Astrocyte (in vitro differentiated cells and primary cell): ENCODE results near the gene NOPCHAP1. TPM values are rescaled to one million over a fixed set of nuclear protein-coding genes. Genes with fewer than 3 reads are reported as not detected.

Experiments used
- DNase-seq: peaks from one replicate; pipeline ENCODE4 v3.0.0-alpha.2; 2010; ENCODE audit warnings: low read depth
- FAIRE-seq: peaks from 2 replicates; lab custom pipeline; 2011; peaks lifted over from hg19 to GRCh38; lab: Jason Lieb, UNC
- H2AFZ ChIP-seq: 2 replicates; pipeline ENCODE4 v1.6.0; 2012; ENCODE audit warnings: low read depth, low read length, inconsistent platforms
- H3K27ac ChIP-seq: 2 replicates; pipeline ENCODE4 v1.5.1; 2011; ENCODE audit warnings: low read depth, low read length, inconsistent platforms
- H3K27me3 ChIP-seq: 2 replicates; pipeline ENCODE4 v1.6.0; 2011; ENCODE audit warnings: low read length, inconsistent platforms; ENCODE audit not compliant: insufficient read depth
- H3K36me3 ChIP-seq: 2 replicates; pipeline ENCODE4 v1.5.1; 2011; ENCODE audit warnings: low read length, inconsistent platforms; ENCODE audit not compliant: insufficient read depth
- H3K4me1 ChIP-seq: 2 replicates; pipeline ENCODE4 v1.5.1; 2011; ENCODE audit warnings: low read length, inconsistent platforms; ENCODE audit not compliant: insufficient read depth
- H3K4me2 ChIP-seq: 2 replicates; pipeline ENCODE4 v1.6.0; 2012; ENCODE audit warnings: low read length, inconsistent platforms
- H3K4me3 ChIP-seq: 2 replicates; pipeline ENCODE4 v1.5.1; 2011; ENCODE audit warnings: low read depth, mild to moderate bottlenecking, low read length, inconsistent platforms; ENCODE audit not compliant: insufficient read depth
- H3K79me2 ChIP-seq: 2 replicates; pipeline ENCODE4 v1.6.0; 2012; ENCODE audit warnings: mild to moderate bottlenecking, low read length, inconsistent platforms; ENCODE audit not compliant: insufficient read depth
- H3K9ac ChIP-seq: 2 replicates; pipeline ENCODE4 v1.6.0; 2012; ENCODE audit warnings: mild to moderate bottlenecking, low read length, inconsistent platforms
- H3K9me3 ChIP-seq: 2 replicates; pipeline ENCODE4 v1.5.1; 2012; ENCODE audit warnings: low read depth, mild to moderate bottlenecking, low read length, inconsistent platforms; ENCODE audit not compliant: insufficient read depth
- H4K20me1 ChIP-seq: 2 replicates; pipeline ENCODE4 v1.6.0; 2012; ENCODE audit warnings: low read length, inconsistent platforms; ENCODE audit not compliant: insufficient read depth
- H3K27ac Mint-ChIP-seq: one replicate; pipeline ENCODE4 v1.8.0; 2021; ENCODE audit warnings: mild to moderate bottlenecking, mixed read lengths; ENCODE audit not compliant: unreplicated experiment
- H3K27me3 Mint-ChIP-seq: one replicate; pipeline ENCODE4 v1.8.0; 2021; ENCODE audit warnings: low read depth, mixed read lengths; ENCODE audit not compliant: unreplicated experiment
- H3K36me3 Mint-ChIP-seq: one replicate; pipeline ENCODE4 v1.8.0; 2021; ENCODE audit warnings: low read depth, mixed read lengths; ENCODE audit not compliant: unreplicated experiment
- H3K4me1 Mint-ChIP-seq: one replicate; pipeline ENCODE4 v1.8.0; 2021; ENCODE audit warnings: low read depth, mixed read lengths; ENCODE audit not compliant: unreplicated experiment
- H3K4me3 Mint-ChIP-seq: one replicate; pipeline ENCODE4 v1.8.0; 2021; ENCODE audit warnings: mild to moderate bottlenecking, moderate library complexity, mixed read lengths; ENCODE audit not compliant: unreplicated experiment
- H3K9me3 Mint-ChIP-seq: one replicate; pipeline ENCODE4 v1.8.0; 2021; ENCODE audit warnings: mild to moderate bottlenecking, mixed read lengths; ENCODE audit not compliant: unreplicated experiment
- EZH2 ChIP-seq: IDR thresholded peaks from 2 replicates; pipeline ENCODE4 v1.6.1; 2012; ENCODE audit warnings: mild to moderate bottlenecking, low read length, inconsistent platforms; ENCODE audit not compliant: insufficient read depth
- total RNA-seq: library from RNA; stranded (reverse); gene quantifications from 2 replicates; pipeline ENCODE4 v1.2.1, GENCODE V29; 2021
- TF ChIP-seq, protein P1 (sequence below): IDR thresholded peaks from 2 replicates; pipeline ENCODE4 v1.5.1; 2011; ENCODE audit warnings: low read depth, mild to moderate bottlenecking, inconsistent platforms, low read length, moderate library complexity; ENCODE audit not compliant: insufficient read depth

Gene NOPCHAP1
- total RNA-seq, 1 donor from 2014 or later, result 26.8 TPM

DNA sequence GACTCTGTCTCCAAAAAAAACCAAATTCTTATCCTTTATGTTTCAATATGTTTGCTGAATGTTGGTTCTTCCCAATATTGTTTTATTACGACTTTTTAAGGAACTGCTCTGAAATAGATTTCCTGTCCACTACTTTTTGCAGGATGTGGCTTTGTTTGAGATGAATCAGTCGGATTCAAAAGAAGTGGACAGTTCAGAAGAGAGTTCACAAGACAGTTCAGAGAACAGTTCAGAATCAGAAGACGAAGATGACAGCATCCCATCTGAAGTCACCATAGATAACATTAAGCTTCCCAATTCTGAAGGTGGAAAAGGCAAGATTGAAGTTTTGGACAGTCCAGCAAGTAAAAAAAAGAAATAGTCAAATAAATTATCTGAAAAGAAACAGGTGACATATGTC, 8.2 kb downstream of the NOPCHAP1 start:
- Mint-ChIP-seq H3K27ac (no peak overlapping the region), H3K4me3 (no peak overlapping the region), H3K27me3 (no peaks in the 10 kb centered on the region), H3K36me3 (peaks cover 33% of the 10 kb centered on the region), H3K4me1 (peaks cover 3% of the 10 kb centered on the region), H3K9me3 (no peaks in the 10 kb centered on the region)
- Histone ChIP-seq H3K27me3 (no peaks in the 10 kb centered on the region), H3K4me2 (no peak overlapping the region), H2AFZ (no peak overlapping the region), H3K79me2 (peaks cover 12% of the 10 kb centered on the region), H3K4me3 (no peak overlapping the region), H3K9me3 (no peaks in the 10 kb centered on the region), H3K4me1 (no peaks in the 10 kb centered on the region), H3K9ac (no peak overlapping the region), H3K36me3 (peaks cover 18% of the 10 kb centered on the region), H4K20me1 (peaks cover 15% of the 10 kb centered on the region), H3K27ac (no peak overlapping the region)
- TF ChIP-seq, protein P1, sequence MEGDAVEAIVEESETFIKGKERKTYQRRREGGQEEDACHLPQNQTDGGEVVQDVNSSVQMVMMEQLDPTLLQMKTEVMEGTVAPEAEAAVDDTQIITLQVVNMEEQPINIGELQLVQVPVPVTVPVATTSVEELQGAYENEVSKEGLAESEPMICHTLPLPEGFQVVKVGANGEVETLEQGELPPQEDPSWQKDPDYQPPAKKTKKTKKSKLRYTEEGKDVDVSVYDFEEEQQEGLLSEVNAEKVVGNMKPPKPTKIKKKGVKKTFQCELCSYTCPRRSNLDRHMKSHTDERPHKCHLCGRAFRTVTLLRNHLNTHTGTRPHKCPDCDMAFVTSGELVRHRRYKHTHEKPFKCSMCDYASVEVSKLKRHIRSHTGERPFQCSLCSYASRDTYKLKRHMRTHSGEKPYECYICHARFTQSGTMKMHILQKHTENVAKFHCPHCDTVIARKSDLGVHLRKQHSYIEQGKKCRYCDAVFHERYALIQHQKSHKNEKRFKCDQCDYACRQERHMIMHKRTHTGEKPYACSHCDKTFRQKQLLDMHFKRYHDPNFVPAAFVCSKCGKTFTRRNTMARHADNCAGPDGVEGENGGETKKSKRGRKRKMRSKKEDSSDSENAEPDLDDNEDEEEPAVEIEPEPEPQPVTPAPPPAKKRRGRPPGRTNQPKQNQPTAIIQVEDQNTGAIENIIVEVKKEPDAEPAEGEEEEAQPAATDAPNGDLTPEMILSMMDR, result no peak
- no peak for TF ChIP-seq EZH2
- DNase-seq, result no peak
- FAIRE-seq, result no peak

DNA sequence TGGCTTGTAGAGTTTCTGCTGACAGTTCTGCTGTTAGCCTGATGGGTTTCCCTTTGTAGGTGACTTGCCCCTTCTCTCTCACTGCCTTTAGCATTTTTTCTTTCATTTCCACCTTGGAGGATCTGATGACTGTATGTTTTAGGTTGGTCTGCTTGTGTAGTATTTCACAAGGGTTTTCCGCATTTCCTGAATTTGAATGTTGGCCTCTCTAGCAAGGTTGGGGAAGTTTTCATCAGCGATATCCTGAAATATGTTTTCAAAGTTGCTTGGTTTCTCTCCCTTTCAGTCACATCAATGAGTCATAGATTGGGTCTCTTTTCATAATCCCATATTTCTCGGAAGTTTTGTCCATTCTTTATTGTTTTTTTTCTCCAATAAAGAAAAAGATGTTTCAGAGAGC, 11.4 kb downstream of the NOPCHAP1 start:
- no peak for FAIRE-seq
- DNase-seq, result no peak
- Histone ChIP-seq H3K4me2 (no peak overlapping the region), H3K27ac (no peak overlapping the region), H3K27me3 (no peaks in the 10 kb centered on the region), H2AFZ (no peak overlapping the region), H3K4me3 (no peak overlapping the region), H3K9ac (no peak overlapping the region), H3K79me2 (no peaks in the 10 kb centered on the region), H3K36me3 (peaks cover 17% of the 10 kb centered on the region), H4K20me1 (peaks cover 6% of the 10 kb centered on the region), H3K4me1 (no peaks in the 10 kb centered on the region), H3K9me3 (no peaks in the 10 kb centered on the region)
- H3K27me3 Mint-ChIP-seq, result no peaks in the 10 kb centered on the region
- no peak overlapping the region for H3K4me3 Mint-ChIP-seq
- H3K9me3 Mint-ChIP-seq, result peaks cover 2% of the 10 kb centered on the region
- peaks cover 34% of the 10 kb centered on the region for H3K36me3 Mint-ChIP-seq
- peaks cover 3% of the 10 kb centered on the region for H3K4me1 Mint-ChIP-seq
- no peak for TF ChIP-seq EZH2
- TF ChIP-seq, protein P1, result no peak
- H3K27ac Mint-ChIP-seq, result no peak overlapping the region

DNA sequence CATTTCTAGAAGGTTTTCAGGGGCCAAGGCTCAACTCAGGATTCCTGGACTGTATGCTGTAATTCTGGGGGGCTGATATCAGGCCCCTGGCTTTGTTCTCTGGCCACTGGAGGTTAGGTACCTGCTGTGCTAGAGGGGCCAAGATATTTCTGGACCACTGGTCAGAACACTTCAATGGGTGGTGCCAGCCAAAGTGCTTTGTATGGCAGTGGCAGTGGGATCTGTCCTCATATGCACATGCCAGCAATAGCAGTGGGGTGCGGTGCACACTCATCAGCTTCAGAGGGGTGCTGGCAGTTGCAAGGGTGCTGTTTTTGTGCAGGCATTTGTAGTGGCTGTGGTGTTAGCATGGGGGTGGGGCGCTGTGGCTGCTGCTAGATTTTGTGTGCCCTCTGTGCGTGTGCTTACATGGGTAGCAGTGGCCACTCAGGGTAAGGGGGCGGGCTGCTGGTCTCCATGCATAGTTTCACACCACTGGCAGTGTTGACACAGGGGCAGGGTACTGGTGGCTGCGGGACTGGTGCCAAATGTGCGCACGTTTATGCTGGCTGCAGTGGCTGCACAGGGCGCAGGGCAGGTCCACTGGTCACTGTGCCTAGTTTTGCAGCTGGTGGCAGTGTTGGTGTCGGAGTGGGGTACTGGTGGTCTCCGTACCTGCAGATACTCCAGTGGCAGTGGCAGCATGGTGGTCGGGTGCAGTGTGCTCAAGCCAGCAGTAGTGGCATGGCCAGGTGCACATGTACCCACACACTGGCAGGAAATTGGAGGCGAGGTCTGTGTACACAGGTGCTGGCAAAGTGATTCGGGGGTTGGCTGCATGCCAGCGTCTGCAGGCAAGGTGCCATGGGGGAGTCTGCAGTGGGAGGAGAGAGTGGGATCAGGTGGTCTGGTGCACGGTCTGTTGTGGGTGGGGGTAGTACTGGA, 12.6 kb downstream of the NOPCHAP1 start:
- Histone ChIP-seq H4K20me1 (peaks cover 10% of the 10 kb centered on the region), H3K36me3 (peaks cover 20% of the 10 kb centered on the region), H3K27ac (no peak overlapping the region), H2AFZ (no peak overlapping the region), H3K79me2 (no peaks in the 10 kb centered on the region), H3K27me3 (no peaks in the 10 kb centered on the region), H3K4me3 (no peak overlapping the region), H3K4me2 (no peak overlapping the region), H3K9ac (no peak overlapping the region), H3K4me1 (no peaks in the 10 kb centered on the region), H3K9me3 (no peaks in the 10 kb centered on the region)
- peaks cover 36% of the 10 kb centered on the region for H3K36me3 Mint-ChIP-seq
- no peak for FAIRE-seq
- peaks cover 2% of the 10 kb centered on the region for H3K9me3 Mint-ChIP-seq
- no peak for DNase-seq
- peaks cover 3% of the 10 kb centered on the region for H3K4me1 Mint-ChIP-seq
- TF ChIP-seq, protein P1, result no peak
- TF ChIP-seq EZH2, result no peak
- H3K27me3 Mint-ChIP-seq, result no peaks in the 10 kb centered on the region
- H3K27ac Mint-ChIP-seq, result no peak overlapping the region
- H3K4me3 Mint-ChIP-seq, result no peak overlapping the region
